ENCODE results near the gene DPP4.

DNA sequence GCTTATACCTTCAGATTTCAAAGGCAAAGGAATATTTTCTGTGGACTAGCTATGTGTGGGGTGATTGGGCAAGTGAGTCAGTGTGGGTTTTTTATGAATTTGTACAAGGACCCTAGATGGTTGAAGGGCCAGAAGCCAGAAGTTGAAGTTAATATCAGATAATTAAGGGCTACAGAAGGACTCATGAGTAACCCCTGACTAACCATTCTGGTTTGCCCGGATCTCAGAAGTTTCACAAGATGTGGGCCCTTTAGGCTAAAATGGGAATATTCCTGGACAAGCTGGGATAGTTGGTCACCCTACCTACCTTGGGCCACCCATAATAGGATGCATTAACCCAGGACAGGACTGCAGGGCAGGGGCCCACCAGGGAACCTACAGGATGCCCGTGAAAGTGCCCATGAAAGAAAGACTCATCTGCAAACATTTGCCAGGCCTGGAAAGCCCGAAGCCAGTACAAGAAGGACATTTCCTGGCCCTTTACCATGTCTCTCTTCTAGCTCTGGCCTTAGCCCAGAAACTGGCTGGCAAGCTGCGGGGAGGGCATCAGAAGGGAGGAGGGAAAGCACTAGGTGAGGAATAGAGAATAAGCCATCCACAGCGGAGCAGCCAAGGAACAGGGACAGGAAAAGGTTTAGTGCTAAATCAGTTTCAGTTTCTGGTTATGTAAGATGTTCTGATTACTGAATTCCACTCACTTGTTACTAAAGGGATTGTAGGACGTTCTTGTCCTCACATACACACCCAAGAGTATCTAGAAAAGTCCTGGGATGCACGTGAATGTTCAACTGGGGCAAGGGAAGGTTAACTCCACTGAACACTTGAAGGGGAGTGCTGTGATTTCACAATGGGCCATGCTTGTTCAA lies 44.4 kb upstream of the DPP4 start:
- TF ChIP-seq EZH2phosphoT487 (IDR thresholded peaks at IDR 0.05; ENCODE audit: low read depth, severe bottlenecking, unreplicated experiment) = no peak
- TF ChIP-seq, protein P1, sequence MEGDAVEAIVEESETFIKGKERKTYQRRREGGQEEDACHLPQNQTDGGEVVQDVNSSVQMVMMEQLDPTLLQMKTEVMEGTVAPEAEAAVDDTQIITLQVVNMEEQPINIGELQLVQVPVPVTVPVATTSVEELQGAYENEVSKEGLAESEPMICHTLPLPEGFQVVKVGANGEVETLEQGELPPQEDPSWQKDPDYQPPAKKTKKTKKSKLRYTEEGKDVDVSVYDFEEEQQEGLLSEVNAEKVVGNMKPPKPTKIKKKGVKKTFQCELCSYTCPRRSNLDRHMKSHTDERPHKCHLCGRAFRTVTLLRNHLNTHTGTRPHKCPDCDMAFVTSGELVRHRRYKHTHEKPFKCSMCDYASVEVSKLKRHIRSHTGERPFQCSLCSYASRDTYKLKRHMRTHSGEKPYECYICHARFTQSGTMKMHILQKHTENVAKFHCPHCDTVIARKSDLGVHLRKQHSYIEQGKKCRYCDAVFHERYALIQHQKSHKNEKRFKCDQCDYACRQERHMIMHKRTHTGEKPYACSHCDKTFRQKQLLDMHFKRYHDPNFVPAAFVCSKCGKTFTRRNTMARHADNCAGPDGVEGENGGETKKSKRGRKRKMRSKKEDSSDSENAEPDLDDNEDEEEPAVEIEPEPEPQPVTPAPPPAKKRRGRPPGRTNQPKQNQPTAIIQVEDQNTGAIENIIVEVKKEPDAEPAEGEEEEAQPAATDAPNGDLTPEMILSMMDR (IDR thresholded peaks at IDR 0.05; ENCODE audit: poor library complexity) = no peak
